Lower leg skin (tissue), 3 donors: ENCODE results near the gene TNS3.

Experiments
- CTCF ChIP-seq, 3 donors: fragments of 450-650 bp; IDR thresholded peaks; one replicate each; pipeline ENCODE4 v1.5.1; 2016; ENCODE audit warnings: antibody characterized with exemption in 3 of 3, mild to moderate bottlenecking in 3 of 3, moderate library complexity in 2 of 3
- POLR2A ChIP-seq, 2 donors: fragments of 450-650 bp; IDR thresholded peaks; one replicate each; pipeline ENCODE4 v1.6.1; 2016 to 2017; ENCODE audit warnings: antibody characterized with exemption in 2 of 2, mild to moderate bottlenecking in 1 of 2, moderate library complexity in 1 of 2

- TF ChIP-seq CTCF (IDR thresholded peaks at IDR 0.05) (no peak), POLR2A (IDR thresholded peaks at IDR 0.05) (no peak)
Observed at GRCh38 chr7:47418601-47419309, 163.2 kb downstream of the TNS3 start.
